Activated CD4-positive, alpha-beta T cell treated with anti-CD3 and anti-CD28 coated beads, Interleukin-2, Interleukin-6, amounts not matched to agents 100 ng/mL and 50 ng/mL, durations not matched to agents 16 hours and 8 hours (primary cell): ENCODE results near the gene GABRD.

Source experiments
- DNase-seq: peaks from one replicate; pipeline ENCODE4 v3.0.0-alpha.2; 2020

GABRD gene

GRCh38 chr1:2018217-2019171 lies 651 bp upstream of the GABRD start:
- DNase-seq, result no peak

- no peak for DNase-seq
Observed at GRCh38 chr1:2019571-2020309, 595 bp downstream of the GABRD start.

GRCh38 chr1:2020310-2020655 lies 1.1 kb downstream of the GABRD start:
- DNase-seq, result no peak

- no peak for DNase-seq
Observed at GRCh38 chr1:2021550-2021949, 2.4 kb downstream of the GABRD start.

- no peak for DNase-seq
Observed at GRCh38 chr1:2022063-2022770, 3.1 kb downstream of the GABRD start.

GRCh38 chr1:2023187-2023586 lies 4.0 kb downstream of the GABRD start:
- DNase-seq, result no peak

- no peak for DNase-seq
Observed at GRCh38 chr1:2024451-2024850, 5.3 kb downstream of the GABRD start.

- DNase-seq, result no peak
Observed at GRCh38 chr1:2024887-2025286, 5.7 kb downstream of the GABRD start.

GRCh38 chr1:2025491-2025981 lies 6.4 kb downstream of the GABRD start:
- no peak for DNase-seq

GRCh38 chr1:2027961-2028583 lies 8.9 kb downstream of the GABRD start:
- DNase-seq, result no peak

GRCh38 chr1:2028870-2029560 lies 9.9 kb downstream of the GABRD start:
- no peak for DNase-seq

- DNase-seq, result no peak
Observed at GRCh38 chr1:2029561-2029960, 10.4 kb downstream of the GABRD start.

GRCh38 chr1:2030076-2030871 lies 11.1 kb downstream of the GABRD start:
- DNase-seq, result no peak

GRCh38 chr1:2031546-2032540 lies 12.7 kb downstream of the GABRD start:
- no peak for DNase-seq

GRCh38 chr1:2032737-2033136 lies 13.6 kb downstream of the GABRD start:
- DNase-seq, result no peak

GRCh38 chr1:2033165-2033564 lies 14.0 kb downstream of the GABRD start:
- DNase-seq, result no peak

- DNase-seq, result no peak
Observed at GRCh38 chr1:2036287-2036686, 17.1 kb downstream of the GABRD start.

- DNase-seq, result no peak
Observed at GRCh38 chr1:2037314-2037979, 18.3 kb downstream of the GABRD start.

- DNase-seq, result no peak
Observed at GRCh38 chr1:2038229-2038628, 19.1 kb downstream of the GABRD start.
